T-cell (primary cell): ENCODE results near the gene FBF1. TPM values are rescaled to one million over a fixed set of nuclear protein-coding genes. Genes with fewer than 3 reads are reported as not detected.

Experiments used
- ATAC-seq, 4 experiments: fragments of 200-7000 bp in 3 of 4; fragments of 150-1000 bp in 1 of 4; cut with Tn5 transposase; replicated peaks in 1 of 4; 1 replicate in 3 of 4; 2 replicates in 1 of 4; pipeline ENCODE4 v1.10.0; 2021; ENCODE audit warnings: moderate library complexity in 3 of 4, mild to moderate bottlenecking in 2 of 4, moderate number of reproducible peaks in 1 of 4
- CTCF ChIA-PET, 2 donors: fragments of 300-600 bp; sonication (Branson Sonifier 250); formaldehyde crosslinking; loops; one replicate each; lab custom pipeline; 2022; ENCODE audit warnings: antibody characterized with exemption in 2 of 2; lab: Charles Lee
- POLR2A ChIA-PET, 2 donors: fragments of 300-600 bp; sonication (Branson Sonifier 250); formaldehyde crosslinking; loops; one replicate each; lab custom pipeline; 2022; ENCODE audit warnings: antibody characterized with exemption in 2 of 2; lab: Charles Lee
- DNase-seq, 35 experiments: peaks; one replicate each; pipeline versions ENCODE4 v3.0.0 to v3.0.0-alpha.2; 2013 to 2023
- H3K27ac ChIP-seq: one replicate; pipeline ENCODE4 v1.5.1; 2013; ENCODE audit warnings: low read length
- H3K27me3 ChIP-seq, 2 experiments: replicated peaks in 1 of 2; 1 replicate in 1 of 2; 2 replicates in 1 of 2; pipeline versions ENCODE4 v1.6.1 to v1.7.0; 2013; ENCODE audit warnings: low read length in 1 of 2, mixed read lengths in 1 of 2; ENCODE audit not compliant: control insufficient read depth in 2 of 2, insufficient read depth in 2 of 2; ENCODE audit errors: extremely low read depth in 1 of 2
- H3K36me3 ChIP-seq, 2 donors: 1 replicate in 1 of 2; 2 replicates in 1 of 2; pipeline versions ENCODE4 v1.6.1 to v1.7.0; 2013; ENCODE audit warnings: low read length in 1 of 2; ENCODE audit not compliant: control insufficient read depth in 2 of 2, insufficient read depth in 1 of 2; ENCODE audit errors: extremely low read depth in 1 of 2
- H3K4me1 ChIP-seq, 2 experiments: 1 replicate in 1 of 2; 2 replicates in 1 of 2; pipeline versions ENCODE4 v1.6.1 to v1.7.0; 2013; ENCODE audit warnings: low read length in 2 of 2, mixed read lengths in 1 of 2; ENCODE audit not compliant: insufficient read depth in 2 of 2, control insufficient read depth in 1 of 2; ENCODE audit errors: extremely low read depth in 1 of 2
- H3K4me3 ChIP-seq, 2 donors: 1 replicate in 1 of 2; 2 replicates in 1 of 2; pipeline versions ENCODE4 v1.5.1 to v1.7.0; 2013; ENCODE audit warnings: mild to moderate bottlenecking in 2 of 2, low read length in 1 of 2, moderate library complexity in 1 of 2; ENCODE audit not compliant: control insufficient read depth in 1 of 2; ENCODE audit errors: extremely low read depth in 1 of 2
- H3K9me3 ChIP-seq: 2 replicates; pipeline ENCODE4 v1.7.0; 2013
- H3K27ac Mint-ChIP-seq, 2 donors: one replicate each; pipeline ENCODE4 v1.8.0; 2020 to 2021; ENCODE audit warnings: mild to moderate bottlenecking in 2 of 2, mixed read lengths in 2 of 2
- H3K27me3 Mint-ChIP-seq, 2 donors: one replicate each; pipeline ENCODE4 v1.8.0; 2021 to 2022; ENCODE audit warnings: mixed read lengths in 2 of 2
- H3K36me3 Mint-ChIP-seq: one replicate; pipeline ENCODE4 v1.8.0; 2021; ENCODE audit warnings: mixed read lengths
- H3K4me1 Mint-ChIP-seq, 3 donors: one replicate each; pipeline ENCODE4 v1.8.0; 2020 to 2022; ENCODE audit warnings: mixed read lengths in 3 of 3, mild to moderate bottlenecking in 1 of 3
- H3K4me3 Mint-ChIP-seq, 3 donors: one replicate each; pipeline ENCODE4 v1.8.0; 2020 to 2022; ENCODE audit warnings: mild to moderate bottlenecking in 3 of 3, mixed read lengths in 3 of 3, moderate library complexity in 3 of 3
- H3K9me3 Mint-ChIP-seq, 3 donors: one replicate each; pipeline ENCODE4 v1.8.0; 2020 to 2022; ENCODE audit warnings: mixed read lengths in 3 of 3
- WGBS: methylation state at CpG from one replicate; pipeline ENCODE4 v1.1.5; 2013; ENCODE audit warnings: missing lambda C conversion rate; ENCODE audit not compliant: insufficient coverage; 5-methylcytosine and 5-hydroxymethylcytosine counted together
- total RNA-seq, 35 experiments: library from RNA in 6 of 35; stranded (reverse) in 6 of 35; fragments of 120-200 nt in 1 of 35; gene quantifications; one replicate each; pipeline versions ENCODE4 v1.2.1 to v1.2.4 and lab custom pipeline; 2013 to 2026

The FBF1 gene
- total RNA-seq, 5 donors from 2014 or later (not counting 1 experiment from before 2014, with no cell fraction given) = 25.7 to 45.3 (median 41.5) TPM

DNA sequence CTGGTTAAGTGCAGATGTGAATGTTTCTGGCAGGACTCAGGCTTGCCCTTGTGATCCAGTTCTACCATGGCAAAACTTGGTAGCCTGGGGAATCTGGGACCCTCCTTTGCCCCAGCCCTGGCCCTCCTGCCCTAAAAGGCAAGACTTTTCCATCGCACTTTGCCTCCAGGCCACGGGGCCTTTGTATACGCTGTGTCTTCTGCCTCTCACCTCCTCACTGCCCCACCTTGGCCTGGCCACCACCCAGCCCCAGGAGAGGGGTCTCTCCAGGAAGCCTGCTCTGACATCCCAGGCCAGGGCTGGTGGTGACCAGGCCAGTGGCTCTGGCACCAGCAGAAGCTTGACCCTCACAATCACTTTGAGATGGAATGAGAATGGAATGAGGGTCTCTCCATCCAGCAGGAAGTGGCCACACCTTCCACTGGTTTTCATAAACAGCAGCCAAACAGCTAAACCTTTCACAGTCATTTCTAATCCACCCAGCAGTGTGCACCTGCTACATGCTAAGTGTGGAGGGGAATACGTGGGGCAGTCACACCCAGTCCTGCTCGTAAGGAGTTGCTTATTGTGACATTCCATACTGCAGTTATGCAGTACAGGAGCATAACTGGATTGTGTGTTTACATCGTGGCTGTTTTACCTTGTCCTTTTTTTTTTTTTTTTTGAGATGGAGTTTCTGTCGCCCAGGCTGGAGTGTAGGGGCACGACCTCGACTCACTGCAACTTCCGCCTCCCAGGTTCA is 34.5 kb downstream of the FBF1 start:
- Histone ChIP-seq H3K27me3 (no peaks in the 10 kb centered on the region), H3K27ac (peak overlapping the region; percentile 81), H3K4me1 (peaks cover 0 to 23% of the 10 kb centered on the region in 2 experiments), H3K36me3 (peaks cover 2 to 18% of the 10 kb centered on the region in 2 donors), H3K9me3 (no peaks in the 10 kb centered on the region), H3K4me3 (no peak overlapping the region)
- ATAC-seq = no peak
- Mint-ChIP-seq H3K9me3 (no peaks in the 10 kb centered on the region), H3K4me1 (peaks cover 6 to 20% (median 16%) of the 10 kb centered on the region in 3 donors), H3K27ac (peak overlapping the region; percentile 49 to 59), H3K4me3 (peak overlapping the region; percentile 34 to 87 (median 62)), H3K27me3 (no peaks in the 10 kb centered on the region), H3K36me3 (no peaks in the 10 kb centered on the region)
- ChIA-PET CTCF (interaction anchor here in 1 of 2 donors (0.7 kb wide), 1 partner anchor 1039 kb away, joined by 7 read pairs; no protein-coding TSS in a partner anchor), POLR2A (interaction anchor here in 1 of 2 donors (0.7 kb wide), 1 partner anchor 27 kb away, joined by 4 read pairs; no protein-coding TSS in a partner anchor)
- 100% methylated on average over 1 of the region's 10 CpGs for WGBS
- no peak for DNase-seq

DNA sequence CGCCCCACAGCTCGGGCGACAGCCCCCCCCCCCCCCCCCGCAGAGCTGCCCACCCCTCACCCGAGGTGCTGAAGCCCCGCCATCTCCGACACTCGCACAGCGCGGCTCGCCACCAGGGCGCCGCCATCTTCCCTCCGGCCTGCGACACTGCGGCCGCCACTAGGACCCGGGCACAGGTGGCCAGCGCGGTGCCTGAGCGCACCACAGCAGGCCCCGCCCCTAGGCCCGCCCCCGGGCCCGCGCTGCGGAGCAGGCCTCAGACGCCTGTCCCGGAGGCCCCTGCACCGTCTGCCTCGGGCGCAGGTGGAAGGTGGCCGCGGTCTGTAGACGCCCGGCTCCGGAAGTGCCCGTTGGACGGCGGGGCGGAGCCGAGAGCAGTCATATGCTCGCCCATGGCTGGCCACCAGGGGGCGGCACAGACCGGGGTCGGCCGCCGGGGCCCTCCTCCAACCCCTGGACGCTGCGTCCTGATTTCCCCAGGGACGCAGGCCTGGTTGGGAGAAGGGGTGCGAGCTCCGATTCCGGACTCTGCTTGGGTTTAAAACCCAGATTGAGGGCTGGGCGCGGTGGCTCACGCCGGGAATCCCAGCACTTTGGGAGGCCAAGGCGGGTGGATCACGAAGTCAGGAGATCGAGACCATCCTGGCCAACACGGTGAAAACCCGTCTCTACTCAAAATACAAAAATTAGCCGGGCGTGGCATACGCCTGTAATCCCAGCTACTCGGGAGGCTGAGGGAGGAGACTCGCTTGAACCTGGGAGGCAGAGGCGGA is 35.9 kb downstream of the FBF1 start, which contains the start of gene MRPL38:
Gene MRPL38 (minus strand): TSS at position 136 of the 773 bp plus-strand sequence. CDS start 9 bp downstream, at position 127.
- H3K27ac Mint-ChIP-seq = peak within 1 kb of the TSS; percentile 89 to 93
- Histone ChIP-seq H3K36me3 (peaks cover 6 to 31% of the 10 kb centered on the region in 2 donors), H3K27ac (peak within 1 kb of the TSS; percentile 81), H3K27me3 (no peaks in the 10 kb centered on the region), H3K4me1 (peaks cover 0 to 23% of the 10 kb centered on the region in 2 experiments), H3K9me3 (no peaks in the 10 kb centered on the region), H3K4me3 (peak within 1 kb of the TSS; percentile 62 to 82)
- under 1% methylated on average over 52 of the region's 69 CpGs for WGBS
- ATAC-seq (peak; percentile 94 to 97 (median 95)), DNase-seq (peak; percentile 78 to 96 (median 87))
- peak within 1 kb of the TSS; percentile 84 to 91 (median 87) for H3K4me3 Mint-ChIP-seq
- CTCF ChIA-PET = interaction anchor here (0.6 to 1.6 kb wide), 8 partner anchors 12 to 238 kb away, joined by 3 to 9 read pairs (median 4); partner anchors contain the start of genes RECQL5 (in 1 of the 2) and WBP2 (in 1 of the 2)
- H3K36me3 Mint-ChIP-seq = peaks cover 4% of the 10 kb centered on the region
- peaks cover 6 to 19% (median 14%) of the 10 kb centered on the region in 3 donors for H3K4me1 Mint-ChIP-seq
- H3K9me3 Mint-ChIP-seq = no peaks in the 10 kb centered on the region
- H3K27me3 Mint-ChIP-seq = no peaks in the 10 kb centered on the region
- POLR2A ChIA-PET = interaction anchor here (0.6 kb wide), 2 partner anchors 237 to 291 kb away, joined by 3 to 9 read pairs; no protein-coding TSS in a partner anchor

DNA sequence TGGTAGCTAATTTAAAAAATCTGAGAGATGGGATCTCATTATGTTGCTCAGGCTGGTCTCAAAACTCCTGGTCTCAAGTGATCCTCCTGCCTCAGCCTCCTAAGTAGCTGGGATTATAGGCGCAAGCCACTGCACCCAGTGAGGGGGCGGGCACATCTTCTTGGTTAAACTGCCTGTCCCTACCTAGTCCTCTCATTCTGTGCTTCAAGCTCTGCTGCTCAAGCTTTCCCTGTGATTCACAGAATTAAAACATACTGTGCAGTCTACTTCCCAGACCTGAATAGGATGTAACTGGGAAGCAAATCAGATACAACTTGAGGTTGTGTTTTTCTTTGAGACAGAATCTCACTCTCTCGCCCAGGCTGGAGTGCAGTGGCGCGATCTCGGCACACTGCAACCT is 38.4 kb downstream of the FBF1 start:
- Mint-ChIP-seq H3K36me3 (peaks cover 8% of the 10 kb centered on the region), H3K4me1 (peaks cover 6 to 23% (median 17%) of the 10 kb centered on the region in 3 donors), H3K27ac (no peak overlapping the region), H3K9me3 (no peaks in the 10 kb centered on the region), H3K4me3 (no peak overlapping the region), H3K27me3 (no peaks in the 10 kb centered on the region)
- CTCF ChIA-PET = no interaction called here
- POLR2A ChIA-PET = interaction anchor here in 1 of 2 donors (0.8 kb wide), 1 partner anchor 46 kb away, joined by 4 read pairs; no protein-coding TSS in a partner anchor
- no peak overlapping the region for H3K27ac ChIP-seq
- H3K4me1 ChIP-seq = peaks cover 0 to 25% of the 10 kb centered on the region in 2 experiments
- peaks cover 12 to 52% of the 10 kb centered on the region in 2 donors for H3K36me3 ChIP-seq
- no peaks in the 10 kb centered on the region for H3K9me3 ChIP-seq
- no peaks in the 10 kb centered on the region for H3K27me3 ChIP-seq
- WGBS = 98% methylated on average over 5 of the region's 6 CpGs
- no peak overlapping the region for H3K4me3 ChIP-seq
- no peak for ATAC-seq
- DNase-seq = no peak

DNA sequence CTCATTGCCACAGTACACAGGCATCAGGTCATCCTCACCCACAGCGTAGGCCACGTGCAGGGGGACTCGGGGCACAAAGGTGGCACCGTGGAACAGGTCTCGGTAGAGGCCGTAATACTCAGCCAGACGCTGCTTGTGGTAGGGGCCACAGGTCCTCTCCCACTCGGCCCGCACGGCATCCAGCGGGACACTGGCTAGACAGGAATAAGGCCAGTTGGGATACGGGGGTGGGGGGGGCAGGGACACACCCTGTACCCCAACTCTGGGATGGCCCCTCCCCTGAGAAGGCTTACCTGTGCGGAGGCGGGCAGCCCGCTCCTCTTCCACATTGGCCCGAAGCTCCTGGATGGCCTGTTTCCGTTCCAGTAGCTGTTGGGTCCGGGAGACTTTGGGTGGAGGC is 39.1 kb downstream of the FBF1 start:
- ATAC-seq = no peak
- no peak overlapping the region for H3K27ac Mint-ChIP-seq
- peaks cover 12 to 52% of the 10 kb centered on the region in 2 donors for H3K36me3 ChIP-seq
- H3K27me3 Mint-ChIP-seq = no peaks in the 10 kb centered on the region
- WGBS = 98% methylated on average over 10 of the region's 18 CpGs
- ChIA-PET CTCF (no interaction called here), POLR2A (no interaction called here)
- no peak overlapping the region for H3K4me3 Mint-ChIP-seq
- H3K36me3 Mint-ChIP-seq = peaks cover 8% of the 10 kb centered on the region
- DNase-seq = no peak
- no peaks in the 10 kb centered on the region for H3K27me3 ChIP-seq
- peaks cover 6 to 23% (median 19%) of the 10 kb centered on the region in 3 donors for H3K4me1 Mint-ChIP-seq
- H3K4me3 ChIP-seq = no peak overlapping the region
- no peak overlapping the region for H3K27ac ChIP-seq
- no peaks in the 10 kb centered on the region for H3K9me3 Mint-ChIP-seq
- no peaks in the 10 kb centered on the region for H3K9me3 ChIP-seq
- H3K4me1 ChIP-seq = peaks cover 0 to 30% of the 10 kb centered on the region in 2 experiments

DNA sequence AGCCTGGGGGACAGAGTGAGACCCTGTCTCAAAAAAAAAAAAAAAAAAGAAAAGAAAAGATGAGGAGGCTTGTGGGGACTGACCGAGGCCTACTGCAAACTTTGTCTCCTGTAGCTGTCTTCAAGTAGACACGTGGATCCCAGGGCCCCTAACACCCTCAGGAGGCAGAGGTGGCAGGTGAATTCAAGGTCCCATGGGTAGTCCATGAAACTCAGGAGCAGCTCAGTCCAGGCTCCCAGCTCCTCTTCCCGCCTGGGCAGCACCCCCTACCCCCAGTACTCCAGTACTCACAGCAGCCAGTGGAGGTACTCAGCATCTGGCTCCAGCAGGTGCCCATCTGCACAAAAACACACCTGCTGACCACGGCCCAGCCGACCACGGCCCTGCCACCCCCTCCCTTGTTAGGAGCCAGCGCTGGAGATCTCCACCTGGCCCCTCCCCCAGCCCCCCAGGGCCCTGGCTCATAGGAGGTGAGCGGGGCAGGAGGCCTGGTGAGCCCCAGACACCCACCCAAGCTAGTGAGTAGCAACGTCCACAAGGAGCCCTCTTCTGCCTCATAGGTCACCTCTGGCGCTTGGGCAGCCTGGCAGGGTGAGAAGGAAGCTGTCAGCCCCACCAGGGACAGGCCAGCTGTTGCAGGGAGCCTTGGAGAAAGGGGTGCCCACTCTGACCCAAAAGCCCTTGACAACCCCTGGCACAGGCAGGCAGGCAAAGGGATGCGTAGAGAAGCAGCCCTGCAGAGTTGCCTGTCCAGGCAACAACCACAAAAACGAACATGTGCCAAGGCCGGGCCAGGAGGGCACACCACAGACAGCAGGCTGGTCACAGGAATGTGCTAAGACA is 39.9 kb downstream of the FBF1 start:
- Mint-ChIP-seq H3K36me3 (peaks cover 8% of the 10 kb centered on the region), H3K4me1 (peaks cover 7 to 20% (median 17%) of the 10 kb centered on the region in 3 donors), H3K9me3 (no peaks in the 10 kb centered on the region), H3K27ac (no peak overlapping the region), H3K27me3 (no peaks in the 10 kb centered on the region), H3K4me3 (no peak overlapping the region)
- WGBS = 92% methylated on average over 12 of the region's 13 CpGs
- peaks cover 0 to 31% of the 10 kb centered on the region in 2 experiments for H3K4me1 ChIP-seq
- no peak overlapping the region for H3K27ac ChIP-seq
- H3K36me3 ChIP-seq = peaks cover 12 to 52% of the 10 kb centered on the region in 2 donors
- POLR2A ChIA-PET = interaction anchor here in 1 of 2 donors (0.6 kb wide), 1 partner anchor 105 kb away, joined by 6 read pairs; no protein-coding TSS in a partner anchor
- ATAC-seq (no peak), DNase-seq (no peak)
- CTCF ChIA-PET = no interaction called here
- no peaks in the 10 kb centered on the region for H3K27me3 ChIP-seq
- no peak overlapping the region for H3K4me3 ChIP-seq
- no peaks in the 10 kb centered on the region for H3K9me3 ChIP-seq
